GM21367 (cell line): ENCODE measurements around the gene RFX7.

Experiments
- ATAC-seq: cut with Tn5 transposase; IDR thresholded peaks from one replicate; pipeline ENCODE4 v1.9.1; 2021; ENCODE audit not compliant: unreplicated experiment

The RFX7 gene

DNA sequence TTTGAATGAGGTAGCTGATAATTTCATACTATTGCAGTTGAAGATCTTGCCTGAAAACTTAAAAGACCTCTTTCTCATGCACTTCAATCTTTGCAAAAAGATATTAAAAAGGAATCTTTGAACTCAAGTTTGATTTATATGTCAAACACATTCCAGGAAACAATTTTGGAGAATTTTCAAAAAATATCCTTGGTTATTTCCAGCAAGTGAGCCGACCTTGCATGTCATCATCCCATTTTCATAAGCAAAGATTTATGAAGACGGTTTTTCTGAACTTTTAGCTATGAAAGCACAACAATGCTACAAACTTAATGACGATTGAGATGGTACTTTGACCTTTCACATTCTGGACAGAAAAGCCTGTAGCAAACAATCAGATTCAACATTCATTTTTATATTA is 95.6 kb downstream of the RFX7 start:
- no peak for ATAC-seq

DNA sequence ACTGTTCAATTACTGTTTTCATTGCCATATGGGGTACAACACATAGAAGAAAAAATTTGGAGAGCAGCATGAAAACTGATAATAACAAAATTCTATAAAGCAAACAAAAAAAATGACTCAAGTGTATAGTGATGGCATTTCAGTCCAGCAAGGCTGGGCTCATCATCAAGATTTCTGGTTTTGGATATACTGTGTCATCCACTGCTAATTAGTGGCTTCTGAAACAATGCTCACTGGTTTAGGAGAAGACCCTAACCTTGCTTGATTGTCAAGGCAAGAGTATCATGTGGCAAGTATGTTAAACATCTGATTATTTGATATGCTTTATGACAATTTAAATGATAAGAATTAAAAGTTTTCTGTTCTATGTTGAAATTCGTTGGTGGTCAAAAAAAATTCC is 96.9 kb downstream of the RFX7 start:
- no peak for ATAC-seq

DNA sequence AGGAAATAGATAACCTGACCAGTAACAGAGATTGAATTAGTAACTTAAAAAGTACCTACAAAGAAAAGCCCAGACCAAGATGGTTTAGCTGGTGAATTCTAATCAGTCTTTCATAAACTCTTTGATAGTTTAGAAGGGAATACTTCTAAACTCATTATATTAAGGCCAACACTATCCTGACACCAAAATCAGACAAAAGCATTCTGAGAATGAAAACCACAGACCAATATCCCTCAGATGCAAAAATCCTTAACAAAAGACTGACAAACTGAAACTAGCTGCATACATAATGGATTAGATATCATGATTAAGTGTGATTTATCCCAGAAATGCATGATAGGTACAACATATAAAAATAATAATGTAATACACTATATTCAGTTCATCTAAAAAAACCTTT is 115.6 kb downstream of the RFX7 start:
- ATAC-seq, result no peak

DNA sequence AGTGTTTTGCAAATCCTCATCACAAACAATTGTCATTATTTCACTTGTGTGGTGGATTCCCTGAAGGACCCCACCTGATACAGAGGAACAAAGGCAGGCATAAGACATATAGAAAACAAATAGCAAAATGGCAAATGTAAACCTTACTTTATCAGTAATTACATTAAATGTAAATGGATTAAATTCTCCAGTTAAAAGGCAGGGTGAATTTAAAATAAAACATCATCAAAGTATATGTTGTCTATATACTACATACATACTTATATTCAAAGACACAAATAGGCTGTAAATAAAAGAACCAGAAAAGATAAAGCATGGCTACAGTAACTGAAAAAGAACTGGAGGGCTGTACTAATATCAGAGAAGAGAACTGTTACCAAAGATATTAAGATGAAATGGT is 117.3 kb downstream of the RFX7 start:
- no peak for ATAC-seq

DNA sequence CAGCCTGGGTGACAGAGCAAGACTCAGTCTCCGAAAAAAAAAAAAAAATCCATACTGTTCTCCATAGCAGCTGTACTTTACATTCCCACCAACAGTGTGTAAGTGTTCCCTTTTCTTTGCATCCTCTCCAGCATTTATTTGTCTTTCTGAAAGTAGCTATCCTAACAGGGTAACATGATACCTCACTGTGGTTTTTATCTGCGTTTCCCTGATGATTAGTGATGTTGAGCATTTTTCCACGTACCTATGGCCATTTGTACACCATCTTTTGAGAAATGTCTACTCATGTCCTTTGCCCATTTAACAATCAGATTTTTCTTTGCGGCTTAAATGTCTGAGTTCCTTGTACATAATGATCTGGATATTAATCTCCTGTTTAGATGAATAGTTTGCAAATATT is 119.3 kb downstream of the RFX7 start:
- no peak for ATAC-seq

DNA sequence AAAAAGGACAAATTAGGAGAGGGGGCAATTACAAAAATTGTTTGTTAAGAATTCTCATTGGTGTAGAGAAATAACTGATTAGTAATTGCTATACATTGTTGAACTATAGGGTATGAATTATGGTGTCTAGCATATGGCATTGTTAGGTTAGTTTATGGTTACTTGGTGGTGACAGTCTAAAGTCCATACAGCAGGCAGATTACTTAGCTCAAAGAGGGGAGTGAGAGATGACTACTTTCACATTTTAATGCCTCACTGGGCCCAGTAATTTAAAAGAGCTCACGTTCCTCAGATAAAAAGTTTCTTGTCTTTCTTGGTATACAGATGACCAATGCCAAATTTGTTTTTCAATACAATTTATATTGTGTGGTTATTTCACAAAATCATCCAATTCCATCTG is 137.8 kb downstream of the RFX7 start:
- ATAC-seq, result no peak

DNA sequence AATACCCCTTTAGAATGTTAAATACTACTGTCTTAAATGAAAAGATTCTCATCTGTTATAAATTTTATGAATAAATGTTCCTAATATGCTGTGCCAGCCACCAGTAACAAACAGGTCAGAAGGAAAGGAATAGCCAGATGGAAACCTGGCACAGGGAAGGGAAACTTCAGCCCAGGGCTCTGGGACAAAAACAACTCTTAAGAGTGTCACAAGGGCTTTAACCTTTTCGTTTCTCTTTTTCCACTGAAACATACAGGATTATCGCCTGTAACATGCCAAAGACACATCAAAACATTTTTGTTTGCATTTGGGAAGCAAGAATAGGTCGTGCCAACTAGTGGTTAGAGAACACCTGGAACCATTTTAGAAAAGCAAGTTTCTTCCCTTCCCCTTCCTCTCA is 141.2 kb downstream of the RFX7 start:
- ATAC-seq, result no peak

DNA sequence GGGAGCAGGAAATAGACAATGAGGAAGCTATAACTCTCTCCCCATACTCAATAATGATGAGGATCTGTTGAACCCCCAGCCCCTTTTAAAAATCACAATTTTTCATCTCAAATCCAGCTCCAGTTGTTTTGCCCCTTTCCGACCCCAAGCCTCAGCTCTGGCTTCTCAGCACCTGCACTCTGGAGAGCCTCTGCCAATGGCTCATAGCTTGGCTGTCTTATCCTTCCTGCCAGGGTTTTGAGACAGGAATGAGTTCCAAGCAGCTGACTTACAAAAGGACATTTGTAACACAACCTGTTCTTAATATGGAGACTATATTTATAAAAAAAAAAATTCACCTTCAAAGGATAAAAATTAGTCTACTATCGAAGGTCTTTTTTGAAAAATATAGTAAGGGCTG is 144.4 kb downstream of the RFX7 start:
- ATAC-seq, result no peak

DNA sequence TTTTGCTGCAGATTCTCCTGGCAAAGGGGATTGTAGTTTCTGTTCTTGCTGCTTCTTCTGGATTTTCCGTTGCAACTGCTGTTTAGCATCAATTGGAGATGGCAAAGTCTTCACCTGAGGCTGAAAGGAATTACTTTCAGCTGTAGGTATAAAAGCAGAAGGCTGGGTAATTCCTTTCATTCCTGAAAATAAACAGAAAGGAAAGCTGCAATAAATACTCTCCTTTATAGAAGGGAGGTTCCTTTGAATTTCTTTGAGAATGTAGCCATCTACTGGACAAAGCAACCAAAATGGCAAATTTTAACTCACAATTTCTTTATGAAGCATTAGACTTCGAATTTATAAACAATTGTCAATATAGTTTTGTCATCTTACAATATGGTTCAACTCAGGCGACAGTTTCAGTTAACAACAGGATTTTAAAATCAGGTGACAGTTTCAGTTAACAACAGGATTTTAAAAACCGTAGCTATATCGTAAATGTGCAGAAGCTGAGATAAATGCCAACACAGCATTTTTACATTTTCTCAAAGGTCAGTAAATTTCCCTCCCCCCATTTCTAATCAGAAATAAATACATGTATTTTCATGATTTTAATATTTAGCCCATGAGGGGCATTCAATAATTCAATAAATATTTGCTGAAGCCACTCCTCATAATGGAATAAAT is 145.3 kb downstream of the RFX7 start:
- no peak for ATAC-seq

DNA sequence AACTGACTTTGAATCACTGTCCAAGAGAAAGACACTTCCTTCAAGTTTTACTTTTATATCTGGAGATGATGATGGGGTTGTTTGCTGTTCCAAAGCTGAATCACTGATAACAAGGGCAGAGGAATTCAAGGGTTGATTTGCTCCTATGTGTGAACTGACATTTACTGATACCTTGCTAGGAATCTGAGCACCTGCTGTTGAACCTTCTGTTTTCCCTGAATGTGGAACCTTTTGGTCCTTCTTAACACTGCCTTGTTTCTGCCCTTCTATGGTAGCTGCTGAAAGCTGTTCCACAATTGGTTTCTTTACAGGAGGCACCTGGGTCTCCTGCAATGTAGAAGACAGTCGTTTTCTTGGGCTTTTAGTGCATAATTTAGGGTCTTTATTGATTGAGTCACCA is 148.3 kb downstream of the RFX7 start:
- no peak for ATAC-seq

DNA sequence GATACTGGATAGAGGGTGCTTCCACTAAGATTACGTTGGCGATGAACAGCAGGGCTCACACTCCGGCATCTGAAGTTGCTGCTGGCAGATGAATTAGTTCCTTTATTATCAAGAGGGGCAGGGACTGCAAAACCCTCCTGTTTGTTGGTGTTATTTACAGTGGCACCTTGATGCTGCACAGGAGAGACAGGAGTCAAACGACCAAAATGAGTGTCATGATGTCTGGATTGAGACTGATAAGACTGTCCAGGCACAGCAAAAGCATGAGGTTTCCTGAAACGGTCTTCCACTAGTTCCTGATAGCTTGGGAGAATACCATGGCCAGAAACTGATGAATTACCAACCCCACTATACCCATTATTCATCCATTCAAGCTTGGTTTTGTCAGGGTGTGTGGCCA is 149.5 kb downstream of the RFX7 start:
- ATAC-seq, result no peak

DNA sequence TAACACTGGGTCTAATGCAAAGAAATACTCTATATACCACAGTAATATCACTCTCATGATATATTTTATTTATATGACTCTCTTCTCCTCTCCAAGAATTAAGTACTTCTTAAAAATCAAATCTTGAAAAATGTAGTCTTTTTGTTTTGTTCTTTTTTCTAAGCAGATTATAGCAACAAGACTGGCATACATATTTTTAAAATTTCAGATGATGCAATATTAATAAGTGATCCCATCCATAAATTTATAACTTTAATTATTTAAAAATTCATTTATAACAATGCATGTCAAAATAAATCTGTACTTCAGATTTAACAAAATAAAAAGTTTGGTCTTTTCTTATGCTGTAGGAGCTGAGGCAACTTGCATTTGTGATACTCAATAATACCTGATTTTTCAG is 155.3 kb downstream of the RFX7 start:
- ATAC-seq, result no peak

DNA sequence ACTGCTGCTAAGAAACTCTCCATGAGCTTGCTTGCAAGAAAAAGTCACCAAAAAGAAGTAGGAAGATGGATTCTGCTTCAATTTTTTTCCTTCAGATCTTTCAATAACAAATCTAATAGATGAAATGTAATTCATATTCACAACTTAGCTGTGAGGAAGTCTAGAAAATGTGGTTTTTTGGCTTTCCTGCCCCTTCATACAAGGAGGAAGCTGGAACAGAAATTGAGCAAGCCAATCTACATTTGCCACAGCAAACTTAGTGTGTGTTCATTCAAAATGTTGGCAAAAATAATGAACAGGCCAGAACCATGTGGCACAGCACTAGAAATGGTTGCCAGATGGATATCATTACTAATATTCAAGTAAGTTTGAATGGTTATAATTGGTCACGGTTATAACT is 157.1 kb downstream of the RFX7 start:
- no peak for ATAC-seq

DNA sequence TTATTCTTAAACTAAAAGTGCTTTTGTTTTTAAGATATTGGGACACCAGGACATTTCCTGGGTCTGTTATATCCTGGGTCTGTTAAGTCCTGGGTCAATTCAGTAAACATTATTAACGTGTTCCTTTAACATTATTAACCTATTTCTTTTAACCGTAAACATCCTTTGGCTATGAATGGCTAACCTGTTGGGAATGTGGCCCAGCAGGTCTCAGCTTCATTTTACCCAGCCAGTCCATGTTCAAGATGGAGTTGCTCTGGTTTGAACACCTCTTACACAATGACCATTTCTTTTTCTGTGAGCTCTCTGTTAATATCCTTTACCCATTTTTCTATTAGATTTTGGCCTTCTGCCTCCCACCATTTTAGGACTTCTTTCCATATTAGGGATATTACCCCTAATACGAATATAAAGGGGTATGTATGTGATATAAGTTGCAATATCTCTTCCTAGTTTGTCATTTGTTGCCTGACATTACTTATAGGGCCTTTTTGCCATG is 161.4 kb downstream of the RFX7 start:
- ATAC-seq, result no peak

DNA sequence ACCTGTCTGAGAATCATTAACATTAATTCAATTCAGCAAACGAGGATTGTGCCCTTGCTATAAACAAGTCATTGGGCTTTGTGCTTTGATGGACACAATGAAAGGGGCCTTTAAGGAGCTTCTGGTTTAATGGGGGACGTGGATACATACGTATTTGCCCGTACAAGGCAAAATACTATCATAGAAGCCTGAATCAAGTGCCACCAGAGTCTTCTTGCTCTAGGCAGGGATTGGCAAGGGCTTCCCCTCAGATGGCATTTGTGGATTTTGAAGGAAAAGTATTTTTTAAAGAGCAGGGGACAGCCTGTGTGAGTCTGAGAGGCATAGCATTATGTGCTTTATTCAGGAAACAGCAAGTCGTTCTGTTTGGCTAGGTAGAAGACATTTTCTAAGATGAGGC is 166.6 kb downstream of the RFX7 start:
- no peak for ATAC-seq

DNA sequence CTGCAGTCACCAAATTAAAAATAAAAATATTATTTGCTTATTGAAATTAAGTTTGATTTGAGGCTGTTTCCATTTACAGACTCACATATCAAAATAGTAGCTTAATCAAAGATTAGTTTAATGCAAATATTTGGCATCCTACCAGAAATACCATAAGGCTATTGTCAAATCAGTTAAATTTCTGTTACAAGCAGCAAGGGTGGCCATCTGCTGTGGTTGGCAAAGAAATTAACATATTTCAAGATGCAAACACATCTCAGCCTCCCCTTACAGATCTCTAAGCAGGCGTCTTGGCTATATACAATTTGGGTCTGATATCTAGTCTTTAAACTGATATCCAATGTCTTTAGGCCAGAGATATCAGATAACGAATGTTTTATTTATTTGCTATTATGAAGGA is 167.0 kb downstream of the RFX7 start:
- ATAC-seq, result no peak

DNA sequence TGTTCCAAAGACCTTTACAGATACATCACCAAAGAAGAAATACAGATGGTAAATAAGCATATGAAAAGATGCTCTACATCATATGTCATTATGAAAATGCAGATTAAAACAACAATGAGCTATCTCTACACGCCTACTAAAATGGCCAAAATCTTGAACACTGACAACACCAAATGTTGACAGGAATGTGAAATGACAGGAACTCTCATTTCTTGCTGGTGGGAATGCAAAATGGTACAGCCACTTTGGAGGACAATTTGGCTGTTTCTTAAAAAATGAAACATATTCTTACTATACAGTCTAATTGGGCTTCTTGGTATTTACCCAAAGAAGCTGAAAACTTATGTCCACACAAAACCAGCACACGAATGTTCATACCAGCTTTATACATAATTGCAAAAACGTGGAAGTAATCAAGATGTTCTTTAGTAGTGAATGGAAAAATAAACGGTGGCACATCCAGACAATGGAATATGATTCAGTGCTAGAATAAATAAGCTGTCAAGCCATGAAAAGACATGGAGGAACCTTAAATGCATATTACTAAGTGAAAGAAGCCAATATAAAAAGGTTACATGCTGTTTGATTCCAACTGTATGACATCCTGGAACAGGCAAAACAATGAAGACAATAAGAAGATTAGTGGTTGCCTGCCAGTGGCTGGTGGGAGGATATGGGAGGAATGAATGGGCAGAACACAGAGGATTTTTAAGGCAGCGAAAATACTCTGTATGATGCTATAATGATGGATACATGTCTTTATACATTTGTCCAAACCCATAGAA is 169.0 kb downstream of the RFX7 start:
- ATAC-seq, result no peak

DNA sequence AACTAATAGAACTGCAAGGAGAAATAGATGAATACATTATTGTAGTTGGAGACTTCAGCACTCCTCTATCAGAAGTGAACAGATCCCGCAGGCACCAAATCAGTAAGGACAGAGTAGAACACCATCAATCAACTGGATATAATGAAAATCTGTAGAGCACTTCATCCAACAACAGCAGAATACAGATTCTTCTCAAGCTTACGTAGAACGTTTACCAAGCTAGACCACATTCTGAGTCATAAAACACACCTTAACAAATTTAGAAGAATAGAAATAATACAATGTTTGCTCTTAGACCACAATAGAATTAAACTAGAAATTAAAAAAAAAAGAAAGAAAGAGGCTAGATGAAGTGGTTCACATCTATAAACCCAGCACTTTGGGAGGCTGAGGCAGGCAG is 179.5 kb downstream of the RFX7 start:
- ATAC-seq, result no peak

DNA sequence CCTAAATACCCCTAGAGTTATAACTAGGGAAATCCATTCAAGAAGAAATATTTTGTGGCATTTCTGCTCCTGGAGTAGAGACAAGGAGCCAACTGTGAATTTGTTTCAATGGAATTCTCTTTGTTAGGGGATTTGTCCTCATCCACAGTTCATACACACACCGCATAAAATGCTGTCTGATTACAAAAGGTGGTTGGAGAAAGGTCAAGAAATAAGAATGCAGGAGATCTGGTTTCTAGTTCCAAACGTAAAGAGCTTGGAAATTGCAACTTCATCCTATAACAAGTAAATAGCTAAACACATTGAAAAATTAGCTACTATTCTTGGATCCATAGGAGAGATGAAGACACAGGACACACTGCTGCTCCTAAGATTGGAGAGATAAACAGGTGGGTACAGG is 184.0 kb downstream of the RFX7 start:
- ATAC-seq, result no peak

DNA sequence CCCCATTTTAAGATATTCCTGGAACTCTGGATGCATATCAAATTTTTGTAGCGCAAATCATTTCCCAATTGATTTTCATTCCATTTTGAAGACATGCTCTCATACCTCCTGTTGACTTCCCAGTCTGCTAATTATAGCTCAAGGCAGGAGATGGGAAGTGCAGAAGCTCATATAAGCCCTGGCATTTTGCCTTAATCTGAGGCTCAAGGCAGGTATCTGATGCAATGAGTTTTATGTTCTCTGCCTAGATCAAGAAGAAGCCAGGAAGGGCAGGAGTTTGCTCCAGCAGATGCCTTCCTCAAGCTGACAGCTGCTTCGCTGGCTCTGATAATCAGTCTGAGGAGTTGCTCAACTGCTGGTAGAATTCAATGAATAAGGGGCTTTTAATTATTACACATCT is 184.7 kb downstream of the RFX7 start:
- ATAC-seq, result no peak

DNA sequence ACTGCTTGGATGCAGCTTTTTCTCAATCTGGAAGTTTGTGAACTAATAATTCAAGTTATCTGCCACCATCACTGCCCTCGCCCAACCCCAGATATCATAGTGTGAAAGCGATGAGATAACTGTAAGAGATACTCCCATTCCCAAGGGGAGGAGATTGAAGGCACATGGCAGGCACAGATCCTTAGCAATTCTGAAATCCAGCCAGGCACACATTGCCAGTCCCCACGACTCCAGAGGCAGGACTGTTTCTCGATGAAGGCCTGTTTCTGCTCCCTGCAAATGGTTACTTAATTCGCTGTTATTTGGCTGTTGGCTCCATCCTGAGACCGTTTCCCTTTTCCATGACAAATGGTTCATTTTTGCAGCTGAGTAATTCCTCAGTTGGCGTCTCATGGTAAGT is 187.1 kb downstream of the RFX7 start:
- no peak for ATAC-seq

DNA sequence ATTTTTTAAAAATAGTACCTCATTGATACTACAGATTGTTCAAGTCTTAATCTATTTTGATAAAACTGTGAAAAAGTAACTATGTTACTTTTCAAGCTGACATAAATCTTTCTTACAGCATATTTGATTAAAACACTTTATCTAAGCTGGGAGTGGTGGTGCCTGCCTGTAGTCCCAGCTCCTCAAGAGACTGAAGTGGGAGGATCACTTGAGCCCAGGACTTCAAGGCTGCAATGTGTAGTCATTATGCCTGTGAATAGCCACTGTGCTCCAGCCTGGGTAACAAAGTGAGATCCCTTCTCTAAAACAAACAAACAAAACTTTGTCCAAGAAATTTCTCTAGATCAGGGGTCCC is 190.7 kb downstream of the RFX7 start:
- no peak for ATAC-seq
